Cardiac septum (tissue), 1 donor: Measurements from ENCODE around the gene MICAL2. TPM values are rescaled to one million over a fixed set of nuclear protein-coding genes. Genes with fewer than 3 reads are reported as not detected.

Source experiments
- DNase-seq: peaks from one replicate; pipeline ENCODE4 v3.0.0-alpha.2; 2020; ENCODE audit warnings: low spot score
- intact Hi-C: fragments of 100-400 bp; cut with DNase I; formaldehyde crosslinking; loops from one replicate; pipeline ENCODE4 v1.14.0; 2022
- total RNA-seq: library from RNA; stranded (reverse); fragmentation: NEBNext Ultra II Directional; extraction: Animal tissue kit (Norgen Biotek cat#: 25700); gene quantifications from one replicate; pipeline ENCODE4 v1.2.1, GENCODE V29; 2021
- donor health status: DM: no; HTN: no; CAD: no.

Gene MICAL2
- total RNA-seq, 1 donor from 2014 or later, result 98.7 TPM

- intact Hi-C loops, result loop anchor here (5.0 kb wide), 2 partner anchors 61 to 74 kb away; no protein-coding TSS in a partner anchor
- no peak for DNase-seq
Measured at GRCh38 chr11:12161603-12162350, 51.4 kb downstream of the MICAL2 start.

- no peak for DNase-seq
- intact Hi-C loops, result loop anchor here (5.0 kb wide), 2 partner anchors 60 to 75 kb away; no protein-coding TSS in a partner anchor
Measured at GRCh38 chr11:12162652-12163051, 52.3 kb downstream of the MICAL2 start.

GRCh38 chr11:12163181-12163941 lies 53.0 kb downstream of the MICAL2 start:
- intact Hi-C loops, result loop anchor here (5.0 kb wide), 2 partner anchors 59 to 76 kb away; no protein-coding TSS in a partner anchor
- DNase-seq, result peak; percentile 87

GRCh38 chr11:12164061-12165014 lies 53.9 kb downstream of the MICAL2 start:
- intact Hi-C loops, result loop anchor here (5.0 kb wide), 2 partner anchors 58 to 77 kb away; no protein-coding TSS in a partner anchor
- no peak for DNase-seq

GRCh38 chr11:12165237-12165875 lies 55.0 kb downstream of the MICAL2 start:
- intact Hi-C loops, result no loop called here

GRCh38 chr11:12166299-12167060 lies 56.1 kb downstream of the MICAL2 start:
- DNase-seq, result no peak
- intact Hi-C loops, result no loop called here

More at GRCh38 chr11:12165237-12165875, 55.0 kb downstream of the MICAL2 start:
- DNase-seq, result no peak

GRCh38 chr11:12167061-12168000 lies 56.9 kb downstream of the MICAL2 start:
- no peak for DNase-seq
- intact Hi-C loops, result no loop called here

- intact Hi-C loops, result no loop called here
- no peak for DNase-seq
Measured at GRCh38 chr11:12168114-12168513, 57.7 kb downstream of the MICAL2 start.

GRCh38 chr11:12169822-12170221 lies 59.4 kb downstream of the MICAL2 start:
- intact Hi-C loops, result loop anchor here (2.0 kb wide), 1 partner anchor 31 kb away; no protein-coding TSS in a partner anchor
- no peak for DNase-seq

GRCh38 chr11:12170501-12170900 lies 60.1 kb downstream of the MICAL2 start:
- intact Hi-C loops, result loop anchor here (2.0 kb wide), 1 partner anchor 30 kb away; no protein-coding TSS in a partner anchor
- DNase-seq, result no peak

GRCh38 chr11:12170984-12171383 lies 60.6 kb downstream of the MICAL2 start:
- intact Hi-C loops, result loop anchor here (2.0 kb wide), 1 partner anchor 30 kb away; no protein-coding TSS in a partner anchor
- no peak for DNase-seq

- DNase-seq, result no peak
- intact Hi-C loops, result loop anchor here (2.0 kb wide), 1 partner anchor 29 kb away; no protein-coding TSS in a partner anchor
Measured at GRCh38 chr11:12171921-12172320, 61.5 kb downstream of the MICAL2 start.

GRCh38 chr11:12172493-12173013 lies 62.2 kb downstream of the MICAL2 start:
- no peak for DNase-seq
- intact Hi-C loops, result no loop called here

- intact Hi-C loops, result no loop called here
- no peak for DNase-seq
Measured at GRCh38 chr11:12173111-12173510, 62.7 kb downstream of the MICAL2 start.

GRCh38 chr11:12174128-12174476 lies 63.7 kb downstream of the MICAL2 start:
- intact Hi-C loops, result no loop called here
- DNase-seq, result no peak

GRCh38 chr11:12174477-12175143 lies 64.2 kb downstream of the MICAL2 start:
- intact Hi-C loops, result no loop called here
- no peak for DNase-seq
